ENCODE measurements around the gene CHRNB2.

CHRNB2 gene

DNA sequence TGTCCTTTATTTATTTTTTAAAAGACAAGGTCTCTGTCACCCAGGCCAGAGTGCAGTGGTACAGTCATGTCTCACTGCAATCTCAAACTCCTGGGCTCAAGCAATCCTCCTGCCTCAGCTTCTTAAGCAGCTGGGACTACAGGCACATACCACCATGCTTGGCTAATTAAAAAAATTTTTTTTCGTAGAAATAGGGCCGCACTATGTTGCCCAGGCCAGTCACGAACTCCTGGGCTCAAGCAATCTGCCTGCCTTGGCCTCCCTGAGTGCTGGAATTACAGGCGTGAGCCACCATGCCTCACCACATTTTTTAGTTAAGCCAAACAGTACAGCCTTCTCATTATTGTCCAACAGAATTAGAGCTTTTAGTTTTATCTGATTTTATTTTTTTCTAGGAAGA is 47.8 kb downstream of the CHRNB2 start:
- H3K27ac ChIP-seq (ENCODE audit: low read depth, low read length): peak overlapping the region; percentile 41
- WGBS: 86% methylated on average over 4 of the region's 4 CpGs
- no peaks in the 10 kb centered on the region for H3K9me3 ChIP-seq (ENCODE audit: insufficient read depth, low read depth, low read length)
- no peak overlapping the region for H3K4me3 ChIP-seq (ENCODE audit: low read length)
- H3K9ac ChIP-seq (ENCODE audit: low read depth, low read length): no peak overlapping the region
- H3K4me1 ChIP-seq (ENCODE audit: insufficient read depth, low read length): peaks cover 39% of the 10 kb centered on the region
- H3K27me3 ChIP-seq (ENCODE audit: insufficient read depth, low read length): no peaks in the 10 kb centered on the region
- H3K36me3 ChIP-seq (ENCODE audit: insufficient read depth, low read length): no peaks in the 10 kb centered on the region

DNA sequence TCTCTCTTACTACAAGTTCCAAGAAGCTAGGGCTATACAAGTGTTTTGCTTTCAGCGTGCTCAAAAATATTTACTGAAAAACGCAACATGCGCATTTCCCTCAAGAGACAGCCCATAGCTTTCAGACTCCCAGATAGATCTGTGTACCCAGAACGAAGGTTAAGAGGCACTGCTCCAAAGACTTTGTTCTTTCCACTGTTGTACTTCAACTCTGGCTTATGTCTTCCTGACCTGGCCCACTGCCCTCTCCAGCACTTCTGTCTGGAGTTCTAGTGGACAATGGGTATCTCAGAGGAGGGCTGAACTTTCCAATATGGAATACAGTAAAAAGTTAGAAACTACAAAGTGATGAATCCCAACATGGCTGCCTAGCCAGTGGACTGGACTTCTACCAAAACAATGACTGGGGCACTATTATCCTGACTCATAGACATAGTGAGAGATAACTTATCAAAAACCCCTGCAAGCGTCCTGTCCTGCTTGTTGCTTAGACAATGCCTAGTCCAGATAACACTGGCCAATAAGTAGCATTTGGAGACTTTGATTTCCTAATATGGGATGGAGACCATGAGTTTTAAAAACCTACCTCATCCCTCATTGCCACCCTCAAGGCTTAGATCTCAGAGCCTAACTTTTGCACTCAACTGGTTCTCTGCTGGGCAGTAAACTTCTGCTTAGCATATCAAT is 49.2 kb downstream of the CHRNB2 start:
- H3K4me3 ChIP-seq (ENCODE audit: low read length): no peak overlapping the region
- no peaks in the 10 kb centered on the region for H3K27me3 ChIP-seq (ENCODE audit: insufficient read depth, low read length)
- no peak overlapping the region for H3K9ac ChIP-seq (ENCODE audit: low read depth, low read length)
- no peaks in the 10 kb centered on the region for H3K9me3 ChIP-seq (ENCODE audit: insufficient read depth, low read depth, low read length)
- H3K36me3 ChIP-seq (ENCODE audit: insufficient read depth, low read length): no peaks in the 10 kb centered on the region
- H3K27ac ChIP-seq (ENCODE audit: low read depth, low read length): peak overlapping the region; percentile 7; the same call in 1 of the 2 replicates
- 90% methylated on average over 5 of the region's 5 CpGs for WGBS
- peaks cover 28% of the 10 kb centered on the region for H3K4me1 ChIP-seq (ENCODE audit: insufficient read depth, low read length)

DNA sequence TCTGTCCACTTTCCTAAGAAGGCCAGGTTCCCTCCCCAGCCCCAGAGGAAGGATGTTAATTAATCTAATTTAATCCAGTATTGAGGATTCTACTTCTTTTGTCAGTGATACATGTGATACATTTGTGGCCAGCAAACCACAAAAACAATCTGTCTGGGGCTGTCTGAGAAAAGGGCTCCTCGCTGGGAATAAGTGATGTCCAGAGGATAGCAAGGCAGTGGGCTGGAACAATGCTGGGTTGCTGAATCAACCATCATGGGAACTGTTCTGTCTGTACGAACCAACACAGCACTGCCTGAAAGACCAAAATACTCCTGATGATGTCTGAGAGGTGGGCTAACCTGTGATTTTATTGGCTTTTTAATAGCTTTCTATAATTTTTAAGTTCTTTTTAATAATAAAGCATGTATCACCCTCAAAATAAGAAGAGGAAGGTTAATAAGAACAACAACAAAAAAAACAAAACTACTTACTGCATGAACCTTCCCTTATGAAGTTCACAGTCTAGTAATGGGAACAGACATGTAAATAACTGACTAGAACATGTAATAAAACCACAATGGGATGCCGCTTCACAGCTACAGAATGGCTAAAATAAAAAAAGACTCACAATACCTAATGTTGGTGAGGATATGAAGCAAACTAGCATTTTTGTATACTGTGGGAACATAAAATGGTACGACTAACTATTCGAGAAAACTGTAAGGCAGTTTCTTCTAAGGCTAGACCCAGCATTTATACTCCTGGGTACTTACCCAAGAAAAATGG is 51.8 kb downstream of the CHRNB2 start:
- no peak overlapping the region for H3K27ac ChIP-seq (ENCODE audit: low read depth, low read length)
- WGBS: 90% methylated on average over 4 of the region's 5 CpGs
- peaks cover 22% of the 10 kb centered on the region for H3K4me1 ChIP-seq (ENCODE audit: insufficient read depth, low read length)
- no peak overlapping the region for H3K9ac ChIP-seq (ENCODE audit: low read depth, low read length)
- peaks cover 8% of the 10 kb centered on the region for H3K36me3 ChIP-seq (ENCODE audit: insufficient read depth, low read length)
- no peaks in the 10 kb centered on the region for H3K27me3 ChIP-seq (ENCODE audit: insufficient read depth, low read length)
- H3K9me3 ChIP-seq (ENCODE audit: insufficient read depth, low read depth, low read length): no peaks in the 10 kb centered on the region
- H3K4me3 ChIP-seq (ENCODE audit: low read length): no peak overlapping the region

DNA sequence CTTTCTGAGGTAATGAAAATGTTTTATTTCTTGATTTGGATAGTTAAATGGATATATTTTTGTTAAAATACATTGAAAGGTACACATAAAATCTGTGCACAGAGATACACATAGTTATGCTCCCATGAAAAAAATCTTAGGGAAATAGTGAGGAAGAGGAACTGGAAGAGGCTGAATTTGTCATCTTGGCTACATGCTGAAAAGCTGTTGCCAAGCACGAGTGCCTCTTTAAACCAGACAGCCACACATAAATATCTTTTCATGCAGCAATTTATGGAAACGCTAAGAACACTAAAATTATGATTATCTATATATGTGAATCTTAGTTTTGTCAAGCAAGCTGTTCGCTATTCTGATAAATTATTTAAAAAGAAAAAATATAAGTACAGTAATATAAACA is 53.2 kb downstream of the CHRNB2 start:
- H3K4me1 ChIP-seq (ENCODE audit: insufficient read depth, low read length): peaks cover 14% of the 10 kb centered on the region
- 71% methylated on average over 1 of the region's 3 CpGs for WGBS
- no peaks in the 10 kb centered on the region for H3K27me3 ChIP-seq (ENCODE audit: insufficient read depth, low read length)

DNA sequence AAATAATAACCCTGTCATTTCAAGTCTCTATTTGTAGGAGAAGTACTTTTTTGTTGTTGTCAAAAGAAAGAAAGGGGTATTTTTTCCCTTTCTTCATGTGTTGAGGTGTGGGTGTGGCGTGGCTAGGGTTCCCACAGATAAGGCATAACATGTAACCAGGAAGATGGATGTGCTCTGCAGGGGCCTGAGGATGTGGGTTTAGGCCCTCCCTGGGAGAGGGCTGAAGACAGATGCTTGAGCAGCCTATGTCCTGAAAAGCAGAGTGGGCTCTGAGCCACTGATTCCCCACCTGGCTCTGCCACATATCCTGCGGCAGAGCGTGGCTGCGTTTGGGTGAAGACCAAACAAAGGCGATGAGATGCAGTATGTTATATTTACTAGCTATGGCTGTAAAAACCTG is 54.3 kb downstream of the CHRNB2 start:
- peaks cover 11% of the 10 kb centered on the region for H3K4me1 ChIP-seq (ENCODE audit: insufficient read depth, low read length)
- 93% methylated on average over 5 of the region's 5 CpGs for WGBS
- no peaks in the 10 kb centered on the region for H3K9me3 ChIP-seq (ENCODE audit: insufficient read depth, low read depth, low read length)
- H3K36me3 ChIP-seq (ENCODE audit: insufficient read depth, low read length): peaks cover 13% of the 10 kb centered on the region
- H3K9ac ChIP-seq (ENCODE audit: low read depth, low read length): no peak overlapping the region
- no peaks in the 10 kb centered on the region for H3K27me3 ChIP-seq (ENCODE audit: insufficient read depth, low read length)
- no peak overlapping the region for H3K27ac ChIP-seq (ENCODE audit: low read depth, low read length)
- no peak overlapping the region for H3K4me3 ChIP-seq (ENCODE audit: low read length)

More for the DNA sequence above, 53.2 kb downstream of the CHRNB2 start:
- H3K9me3 ChIP-seq (ENCODE audit: insufficient read depth, low read depth, low read length): no peaks in the 10 kb centered on the region
- H3K36me3 ChIP-seq (ENCODE audit: insufficient read depth, low read length): peaks cover 13% of the 10 kb centered on the region
- H3K9ac ChIP-seq (ENCODE audit: low read depth, low read length): no peak overlapping the region
- H3K27ac ChIP-seq (ENCODE audit: low read depth, low read length): no peak overlapping the region
- no peak overlapping the region for H3K4me3 ChIP-seq (ENCODE audit: low read length)

DNA sequence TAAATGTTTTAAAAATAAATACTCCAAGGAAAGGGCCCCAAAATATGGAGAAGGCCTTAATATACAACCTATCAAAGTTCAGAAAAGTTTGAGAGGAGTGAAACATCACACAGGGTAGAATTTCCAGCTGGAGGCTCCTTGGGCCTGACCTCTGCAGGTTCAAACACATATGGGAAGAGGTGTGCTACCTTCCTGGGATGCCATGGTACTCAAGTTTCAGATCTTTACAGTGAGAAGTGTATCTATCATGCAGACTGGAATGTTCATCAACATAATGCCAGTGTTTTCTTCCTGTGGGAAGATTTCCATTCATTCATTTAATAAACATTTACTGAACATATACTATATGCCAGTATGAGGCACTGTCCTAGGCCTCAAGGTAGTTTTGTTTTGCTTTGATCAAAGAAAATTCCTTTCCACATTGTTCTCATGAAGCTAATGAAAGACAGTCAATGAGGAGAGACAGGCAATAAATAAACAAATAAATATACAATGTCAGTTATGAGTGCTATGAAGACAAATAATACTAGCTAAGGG is 55.0 kb downstream of the CHRNB2 start:
- peaks cover 13% of the 10 kb centered on the region for H3K36me3 ChIP-seq (ENCODE audit: insufficient read depth, low read length)
- no peak overlapping the region for H3K27ac ChIP-seq (ENCODE audit: low read depth, low read length)
- 0 out of 2 replicates have a peak, but pooled peaks cover 5% of the 10 kb centered on the region for H3K4me1 ChIP-seq (ENCODE audit: insufficient read depth, low read length)
- no peaks in the 10 kb centered on the region for H3K9me3 ChIP-seq (ENCODE audit: insufficient read depth, low read depth, low read length)
- H3K9ac ChIP-seq (ENCODE audit: low read depth, low read length): no peak overlapping the region
- no peaks in the 10 kb centered on the region for H3K27me3 ChIP-seq (ENCODE audit: insufficient read depth, low read length)
- H3K4me3 ChIP-seq (ENCODE audit: low read length): no peak overlapping the region

DNA sequence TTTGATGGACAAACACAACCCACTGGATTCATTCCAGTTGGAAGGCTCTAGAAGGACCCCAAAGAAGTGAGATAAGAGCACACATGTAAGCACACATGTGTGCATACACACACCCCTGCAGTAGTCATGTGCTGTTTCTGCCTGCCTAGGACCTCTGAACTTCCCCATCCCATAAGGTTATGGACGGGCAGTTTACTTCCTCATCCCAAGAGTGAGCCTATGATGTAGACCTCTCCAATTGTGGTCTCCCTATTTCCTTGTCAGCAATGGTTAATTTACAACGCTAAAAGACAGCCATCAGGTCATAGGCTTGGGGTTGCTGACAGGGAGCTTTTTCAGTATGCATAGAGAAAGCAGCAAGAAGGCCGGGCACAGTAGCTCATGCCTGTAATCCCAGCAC is 55.8 kb downstream of the CHRNB2 start:
- Histone ChIP-seq H3K9ac (ENCODE audit: low read depth, low read length) (no peak overlapping the region), H3K27ac (ENCODE audit: low read depth, low read length) (no peak overlapping the region), H3K36me3 (ENCODE audit: insufficient read depth, low read length) (peaks cover 13% of the 10 kb centered on the region), H3K4me1 (ENCODE audit: insufficient read depth, low read length) (0 out of 2 replicates have a peak, but pooled peaks cover 5% of the 10 kb centered on the region), H3K4me3 (ENCODE audit: low read length) (no peak overlapping the region), H3K27me3 (ENCODE audit: insufficient read depth, low read length) (no peaks in the 10 kb centered on the region), H3K9me3 (ENCODE audit: insufficient read depth, low read depth, low read length) (0 out of 2 replicates have a peak, but pooled peaks cover under 1% of the 10 kb centered on the region)
- 95% methylated on average over 3 of the region's 3 CpGs for WGBS

DNA sequence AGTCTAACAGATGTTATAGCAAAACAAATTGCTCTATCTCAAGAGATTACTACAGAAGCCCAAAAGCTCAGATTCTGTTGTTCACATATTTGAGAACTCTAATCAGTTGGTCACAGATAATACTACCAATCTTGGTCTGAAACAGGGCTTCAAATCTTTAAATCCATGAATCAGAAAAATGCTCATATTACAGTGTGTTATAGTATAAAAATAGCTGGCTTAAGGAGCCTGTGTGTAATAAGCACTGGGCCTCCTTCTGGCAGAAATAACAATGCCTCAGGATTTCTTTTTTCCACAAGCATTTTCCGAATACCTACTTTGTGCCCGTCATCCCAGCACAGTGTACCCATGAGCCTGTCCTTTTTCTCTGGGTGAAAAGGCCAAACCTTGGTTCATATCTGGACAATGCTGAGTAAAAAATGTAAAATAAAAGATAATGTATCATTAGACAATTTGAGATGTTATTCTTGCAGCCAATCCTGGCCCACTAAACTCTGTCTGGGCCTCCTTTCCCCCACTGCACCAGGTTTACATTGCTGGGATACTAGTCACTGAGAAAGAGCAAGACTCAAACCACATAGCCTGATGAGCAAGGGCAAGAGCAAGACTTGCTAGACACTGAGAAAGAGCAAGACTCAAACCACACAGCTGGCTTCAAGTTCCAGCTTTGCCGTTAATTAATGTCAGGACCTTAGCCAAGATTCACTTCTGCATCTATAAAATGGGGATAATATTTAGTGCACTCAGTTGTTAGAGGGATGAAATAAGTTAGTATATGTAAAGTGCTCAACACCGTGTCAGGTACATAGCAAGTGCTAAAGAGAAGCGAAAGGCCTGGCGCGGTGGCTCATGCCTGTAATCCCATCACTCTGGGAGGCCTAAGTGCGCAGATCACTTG is 57.4 kb downstream of the CHRNB2 start:
- H3K27ac ChIP-seq (ENCODE audit: low read depth, low read length): no peak overlapping the region
- H3K9me3 ChIP-seq (ENCODE audit: insufficient read depth, low read depth, low read length): peaks cover 16% of the 10 kb centered on the region
- no peak overlapping the region for H3K9ac ChIP-seq (ENCODE audit: low read depth, low read length)
- 93% methylated on average over 8 of the region's 8 CpGs for whole genome bisulfite sequencing
- no peaks in the 10 kb centered on the region for H3K27me3 ChIP-seq (ENCODE audit: insufficient read depth, low read length)
- H3K4me3 ChIP-seq (ENCODE audit: low read length): no peak overlapping the region
- peaks cover 13% of the 10 kb centered on the region for H3K36me3 ChIP-seq (ENCODE audit: insufficient read depth, low read length)
- 0 out of 2 replicates have a peak, but pooled peaks cover 5% of the 10 kb centered on the region for H3K4me1 ChIP-seq (ENCODE audit: insufficient read depth, low read length)

DNA sequence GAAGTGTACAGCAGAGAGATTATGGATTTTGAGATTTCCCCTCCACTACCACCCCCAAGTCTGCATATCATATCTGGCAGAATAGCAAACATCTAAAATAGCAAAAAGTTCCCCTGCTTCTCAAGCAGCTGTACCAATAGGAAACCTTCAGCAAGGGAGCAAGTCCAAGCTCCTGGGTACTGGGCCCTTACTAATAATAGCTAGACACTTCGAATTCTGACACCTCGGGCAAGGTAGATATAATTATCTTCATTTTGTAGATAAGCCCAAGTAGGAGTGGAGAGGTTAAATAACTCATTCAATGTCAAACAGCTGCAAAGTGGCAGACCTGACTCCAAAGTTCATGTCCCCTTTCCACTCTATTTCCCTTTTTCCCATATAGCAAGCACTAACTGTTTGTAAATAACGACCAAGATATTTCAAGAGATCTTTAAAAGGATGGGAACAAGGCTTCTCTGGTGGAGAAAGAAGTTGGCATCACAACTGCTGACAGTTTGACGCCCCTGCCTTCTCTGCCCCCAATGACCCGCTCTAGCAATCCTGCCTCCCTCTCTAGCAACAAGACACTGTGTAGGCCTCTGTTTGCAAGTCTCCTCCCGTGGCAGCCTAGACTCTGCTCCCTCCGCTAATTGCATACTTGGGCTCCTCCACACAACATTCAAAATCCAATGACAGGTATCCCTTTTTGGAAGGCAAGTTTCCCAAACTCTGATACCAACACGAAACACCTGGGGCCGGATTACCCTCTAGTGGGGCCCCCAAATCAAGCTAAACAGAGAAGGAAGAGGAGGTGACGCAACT is 59.1 kb downstream of the CHRNB2 start:
- Histone ChIP-seq H3K9ac (ENCODE audit: low read depth, low read length) (peak overlapping the region; percentile 86), H3K9me3 (ENCODE audit: insufficient read depth, low read depth, low read length) (peaks cover 20% of the 10 kb centered on the region), H3K27me3 (ENCODE audit: insufficient read depth, low read length) (no peaks in the 10 kb centered on the region), H3K36me3 (ENCODE audit: insufficient read depth, low read length) (peaks cover 13% of the 10 kb centered on the region), H3K4me3 (ENCODE audit: low read length) (peak overlapping the region; percentile 73), H3K27ac (ENCODE audit: low read depth, low read length) (peak overlapping the region; percentile 68), H3K4me1 (ENCODE audit: insufficient read depth, low read length) (0 out of 2 replicates have a peak, but pooled peaks cover 5% of the 10 kb centered on the region)
- WGBS: 29% methylated on average over 10 of the region's 10 CpGs
